Endothelial cell of umbilical vein (primary cell): ENCODE data around the gene GLP1R. TPM values are rescaled to one million over a fixed set of nuclear protein-coding genes. Genes with fewer than 3 reads are reported as not detected.

ENCODE experiments used
- BruUV-seq: library from RNA; stranded (reverse); fragments of 400-500 nt; replicated peaks from 2 replicates; lab custom pipeline; 2021; lab: Mats Ljungman, UMichigan
- CTCF ChIA-PET: fragments of 300-600, 350-600 bp; sonication (Branson Sonifier 250); formaldehyde crosslinking; loops from one replicate; lab custom pipeline; 2021; ENCODE audit warnings: antibody characterized with exemption, inconsistent platforms; lab: Charles Lee
- POLR2A ChIA-PET: fragments of 300-600, 350-600 bp; sonication (Branson Sonifier 250); formaldehyde crosslinking; loops from one replicate; lab custom pipeline; 2021; ENCODE audit warnings: antibody characterized with exemption, inconsistent platforms; lab: Charles Lee
- DNase-seq: peaks from one replicate; pipeline ENCODE4 v3.0.0-alpha.2; 2011; ENCODE audit warnings: low read depth, low spot score
- FAIRE-seq: peaks from 2 replicates; lab custom pipeline; 2011; peaks lifted over from hg19 to GRCh38; lab: Jason Lieb, UNC
- H2AFZ ChIP-seq: 2 replicates; pipeline ENCODE4 v1.6.0; 2012; ENCODE audit warnings: low read depth, low read length, control low read depth, inconsistent platforms
- H3K27ac ChIP-seq: 2 replicates; pipeline ENCODE4 v1.5.1; 2011; ENCODE audit warnings: low read depth, mild to moderate bottlenecking, control low read depth, low read length, moderate library complexity; ENCODE audit not compliant: insufficient read depth
- H3K27me3 ChIP-seq, 2 experiments: 2 replicates each; pipeline versions ENCODE4 v1.6.0 to v1.6.1; 2011; ENCODE audit warnings: low read length in 2 of 2, mixed read lengths in 1 of 2; ENCODE audit not compliant: control insufficient read depth in 2 of 2, insufficient read depth in 2 of 2
- H3K36me3 ChIP-seq, 2 experiments: 2 replicates in 1 of 2; 3 replicates in 1 of 2; pipeline ENCODE4 v1.5.1; 2011; ENCODE audit warnings: low read length in 2 of 2, mild to moderate bottlenecking in 1 of 2, moderate library complexity in 1 of 2; ENCODE audit not compliant: control insufficient read depth in 2 of 2, insufficient read depth in 2 of 2; ENCODE audit errors: extremely low read depth in 1 of 2
- H3K4me1 ChIP-seq: 3 replicates; pipeline ENCODE4 v1.5.1; 2011; ENCODE audit warnings: mild to moderate bottlenecking, low read length; ENCODE audit not compliant: control insufficient read depth, insufficient read depth; ENCODE audit errors: extremely low read depth
- H3K4me2 ChIP-seq: 2 replicates; pipeline ENCODE4 v1.6.1; 2011; ENCODE audit warnings: low read length, control low read depth, mixed read lengths; ENCODE audit not compliant: insufficient read depth
- H3K4me3 ChIP-seq, 3 experiments: fragments of 200-600 bp in 1 of 3; sonication (generic), shearing (Covaris generic) in 1 of 3; replicated peaks in 1 of 3; 2 replicates each; pipeline ENCODE4 v1.5.1; 2011 to 2016; ENCODE audit warnings: control low read depth in 3 of 3, low read length in 3 of 3, mild to moderate bottlenecking in 2 of 3, inconsistent platforms in 1 of 3, low read depth in 1 of 3, moderate library complexity in 1 of 3; ENCODE audit not compliant: insufficient read depth in 1 of 3
- H3K79me2 ChIP-seq: 2 replicates; pipeline ENCODE4 v1.6.0; 2012; ENCODE audit warnings: low read length, inconsistent platforms; ENCODE audit not compliant: control insufficient read depth, insufficient read depth
- H3K9ac ChIP-seq: replicated peaks from 2 replicates; pipeline ENCODE3; 2011; ENCODE audit warnings: low read length, control low read depth; ENCODE audit not compliant: insufficient read depth; ENCODE audit errors: extremely low read depth
- H3K9me1 ChIP-seq: replicated peaks from 3 replicates; pipeline ENCODE4 v1.6.0; 2011; ENCODE audit warnings: mild to moderate bottlenecking, low read length; ENCODE audit not compliant: control insufficient read depth, insufficient read depth; ENCODE audit errors: extremely low read depth
- H3K9me3 ChIP-seq: replicated peaks from 2 replicates; pipeline ENCODE4 v1.5.1; 2012; ENCODE audit warnings: low read length, inconsistent platforms; ENCODE audit not compliant: control insufficient read depth, insufficient read depth
- H4K20me1 ChIP-seq: replicated peaks from 2 replicates; pipeline ENCODE3; 2011; ENCODE audit warnings: mild to moderate bottlenecking, low read length; ENCODE audit not compliant: control insufficient read depth, insufficient read depth; ENCODE audit errors: extremely low read depth
- EZH2 ChIP-seq: IDR thresholded peaks from 2 replicates; pipeline ENCODE4 v1.6.1; 2012; ENCODE audit warnings: borderline replicate concordance, low read depth, mild to moderate bottlenecking, moderate library complexity, low read length, inconsistent platforms; ENCODE audit not compliant: severe bottlenecking
- FOS ChIP-seq: IDR thresholded peaks from 2 replicates; pipeline ENCODE4 v1.6.1; 2011; ENCODE audit warnings: mild to moderate bottlenecking, low read length, moderate library complexity, borderline replicate concordance; ENCODE audit not compliant: insufficient read depth
- GATA2 ChIP-seq: IDR thresholded peaks from 2 replicates; pipeline ENCODE4 v1.7.0; 2011; ENCODE audit warnings: low read depth, mild to moderate bottlenecking, moderate library complexity, mixed read lengths, low read length; ENCODE audit not compliant: insufficient read length, insufficient read depth
- JUN ChIP-seq: IDR thresholded peaks from 2 replicates; pipeline ENCODE4 v1.6.1; 2011; ENCODE audit warnings: borderline replicate concordance, low read depth; ENCODE audit not compliant: insufficient read length, insufficient read depth
- MYC ChIP-seq: IDR thresholded peaks from one replicate; pipeline ENCODE4 v1.6.1; 2011; ENCODE audit warnings: mild to moderate bottlenecking, low read depth, low read length
- POLR2A ChIP-seq: IDR thresholded peaks from 2 replicates; pipeline ENCODE4 v1.6.1; 2012; ENCODE audit warnings: low read depth, mild to moderate bottlenecking, control low read depth, low read length
- dilution Hi-C: fragments of 300-500 bp; cut with MboI; formaldehyde crosslinking; loops from one replicate; pipeline ENCODE4 v1.15.0; 2019; ENCODE audit warnings: low sequenced_read_pairs; ENCODE audit not compliant: extremely low pct_ligation_motif_present
- intact Hi-C: fragments of 100-400 bp; cut with micrococcal nuclease; formaldehyde crosslinking; loops from one replicate; pipeline ENCODE4 v1.10.0; 2022
- polyA plus RNA-seq, 4 experiments: library from polyadenylated mRNA; depleted of rRNA in 3 of 4; stranded (reverse) in 3 of 4; unstranded in 1 of 4; fragments of >200 nt; gene quantifications; 2 replicates each; pipeline versions ENCODE4 v1.2.1 to v1.2.3, GENCODE V29; 2011 to 2012; ENCODE audit warnings: missing spikeins in 1 of 4
- total RNA-seq: library from RNA; stranded (reverse); gene quantifications from 2 replicates; pipeline ENCODE4 v1.2.3, GENCODE V29; 2021
- TF ChIP-seq, protein P1 (sequence below), 2 donors: IDR thresholded peaks; 1 replicate in 1 of 2; 2 replicates in 1 of 2; pipeline ENCODE4 v1.5.1; 2011; ENCODE audit warnings: low read length in 2 of 2, mild to moderate bottlenecking in 2 of 2, moderate library complexity in 2 of 2, control low read depth in 1 of 2, inconsistent platforms in 1 of 2, low read depth in 1 of 2; ENCODE audit not compliant: insufficient read depth in 1 of 2; ENCODE audit errors: extremely low read depth in 1 of 2
- TF ChIP-seq, protein P2 (sequence below): IDR thresholded peaks from 2 replicates; pipeline ENCODE4 v1.6.1; 2011; ENCODE audit not compliant: insufficient read depth, insufficient read length

Gene GLP1R
- total and polyA plus RNA-seq, 2 donors (not counting 3 experiments of a cell fraction or from before 2014, with no cell fraction given) = not detected

DNA sequence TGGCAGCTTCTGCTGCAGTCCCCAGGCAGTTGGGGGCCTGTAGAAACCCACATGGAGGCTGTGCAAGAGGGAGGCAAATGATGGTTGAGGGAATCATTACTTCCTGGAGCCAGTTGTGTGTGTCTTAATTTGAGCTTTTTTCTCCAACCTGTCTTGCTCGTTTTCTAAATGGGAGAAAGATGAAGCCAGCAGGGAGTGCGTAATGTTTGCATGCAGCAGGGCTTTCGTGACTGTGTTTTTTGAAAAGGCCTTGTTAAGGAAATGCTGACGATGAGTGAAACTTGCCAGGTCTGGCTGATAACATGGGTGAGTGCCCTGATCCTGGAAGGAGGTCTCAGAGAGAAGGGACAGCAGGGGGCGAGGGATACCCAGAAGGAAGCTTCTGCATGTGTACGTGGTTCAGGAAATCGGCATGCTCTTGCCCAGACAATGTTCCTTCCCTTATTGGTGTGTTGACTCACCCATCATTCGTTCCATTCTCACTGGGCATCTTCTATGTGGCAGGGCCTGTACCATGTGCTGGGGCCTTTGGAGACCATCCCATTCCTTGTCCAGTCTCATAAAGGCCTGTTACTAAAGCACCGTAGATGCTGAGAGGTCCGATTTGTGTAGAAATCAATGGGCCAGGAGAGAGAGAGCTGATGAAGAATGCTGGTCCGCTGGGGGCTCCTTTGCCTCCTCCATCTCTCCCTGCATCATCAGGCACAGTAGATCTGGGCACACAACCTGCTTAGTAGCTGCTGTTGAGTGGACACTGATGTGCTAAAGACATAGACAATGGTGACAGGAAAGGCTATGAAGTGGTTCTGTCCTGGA lies 27.4 kb downstream of the GLP1R start:
- Histone ChIP-seq H3K4me2 (no peak overlapping the region), H3K4me3 (no peak overlapping the region), H3K9me3 (no peaks in the 10 kb centered on the region), H3K9me1 (no peaks in the 10 kb centered on the region), H3K36me3 (no peaks in the 10 kb centered on the region), H4K20me1 (no peaks in the 10 kb centered on the region), H3K27me3 (no peaks in the 10 kb centered on the region), H3K4me1 (no peaks in the 10 kb centered on the region), H3K9ac (no peak overlapping the region), H2AFZ (no peak overlapping the region), H3K27ac (no peak overlapping the region), H3K79me2 (no peaks in the 10 kb centered on the region)
- ChIA-PET POLR2A (no interaction called here), CTCF (interaction anchor here (0.9 kb wide), 1 partner anchor 226 kb away, joined by 3 read pairs; no protein-coding TSS in a partner anchor)
- FAIRE-seq (no peak), DNase-seq (no peak)
- BruUV-seq = no TSS peak
- intact Hi-C loops = no loop called here
- TF ChIP-seq MYC = no peak
- no peak for TF ChIP-seq EZH2
- no peak for TF ChIP-seq JUN
- TF ChIP-seq, protein P1, sequence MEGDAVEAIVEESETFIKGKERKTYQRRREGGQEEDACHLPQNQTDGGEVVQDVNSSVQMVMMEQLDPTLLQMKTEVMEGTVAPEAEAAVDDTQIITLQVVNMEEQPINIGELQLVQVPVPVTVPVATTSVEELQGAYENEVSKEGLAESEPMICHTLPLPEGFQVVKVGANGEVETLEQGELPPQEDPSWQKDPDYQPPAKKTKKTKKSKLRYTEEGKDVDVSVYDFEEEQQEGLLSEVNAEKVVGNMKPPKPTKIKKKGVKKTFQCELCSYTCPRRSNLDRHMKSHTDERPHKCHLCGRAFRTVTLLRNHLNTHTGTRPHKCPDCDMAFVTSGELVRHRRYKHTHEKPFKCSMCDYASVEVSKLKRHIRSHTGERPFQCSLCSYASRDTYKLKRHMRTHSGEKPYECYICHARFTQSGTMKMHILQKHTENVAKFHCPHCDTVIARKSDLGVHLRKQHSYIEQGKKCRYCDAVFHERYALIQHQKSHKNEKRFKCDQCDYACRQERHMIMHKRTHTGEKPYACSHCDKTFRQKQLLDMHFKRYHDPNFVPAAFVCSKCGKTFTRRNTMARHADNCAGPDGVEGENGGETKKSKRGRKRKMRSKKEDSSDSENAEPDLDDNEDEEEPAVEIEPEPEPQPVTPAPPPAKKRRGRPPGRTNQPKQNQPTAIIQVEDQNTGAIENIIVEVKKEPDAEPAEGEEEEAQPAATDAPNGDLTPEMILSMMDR (IDR thresholded peaks at IDR 0.05; ENCODE audit: extremely low read depth in 1 of 2, insufficient read depth in 1 of 2, low read depth in 1 of 2, low read length in 2 of 2) = no peak
- no peak for TF ChIP-seq POLR2A
- no peak for TF ChIP-seq GATA2
- TF ChIP-seq, protein P2, sequence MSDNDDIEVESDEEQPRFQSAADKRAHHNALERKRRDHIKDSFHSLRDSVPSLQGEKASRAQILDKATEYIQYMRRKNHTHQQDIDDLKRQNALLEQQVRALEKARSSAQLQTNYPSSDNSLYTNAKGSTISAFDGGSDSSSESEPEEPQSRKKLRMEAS = no peak
- no peak for TF ChIP-seq FOS
- dilution Hi-C loops = no loop called here
